ENCODE data around the gene GRID1.
"Not testable (repeated sequence)": the region's sequence is repeated elsewhere in the genome, so short reads cannot be mapped to it uniquely, and the experiment has no call there.

The GRID1 gene

DNA sequence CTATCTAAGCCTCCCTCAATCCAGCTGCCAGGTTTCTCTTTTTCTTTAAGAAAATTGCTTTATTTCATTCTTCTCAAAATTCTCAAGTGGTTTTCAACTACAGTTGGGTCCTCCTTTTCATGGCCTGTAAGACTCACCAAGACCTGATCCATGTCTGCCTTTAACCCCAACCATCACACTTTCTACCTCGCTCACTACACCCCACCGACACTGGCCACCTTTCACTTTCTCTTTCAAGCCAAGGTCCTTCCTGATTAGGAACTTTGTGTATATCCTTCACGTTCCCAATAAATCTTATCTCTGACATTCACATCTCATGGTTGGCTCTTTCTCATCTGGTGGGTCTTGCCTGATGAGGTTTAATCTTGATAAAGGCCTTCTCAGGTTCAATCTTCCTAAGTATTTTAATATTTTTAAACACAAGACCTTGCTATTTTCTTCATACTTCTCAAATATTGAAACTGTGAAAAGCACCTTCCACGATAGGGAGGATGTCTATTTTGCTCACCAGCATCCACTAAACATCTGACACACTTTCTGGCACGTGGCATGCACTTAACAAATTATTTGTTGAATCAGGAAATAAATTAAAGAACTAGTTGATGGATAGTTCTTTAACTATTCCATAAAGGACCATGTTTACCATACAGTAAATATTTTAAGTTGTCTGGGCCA, 624.8 kb downstream of the GRID1 start:
- DNase-seq, result no peak

DNA sequence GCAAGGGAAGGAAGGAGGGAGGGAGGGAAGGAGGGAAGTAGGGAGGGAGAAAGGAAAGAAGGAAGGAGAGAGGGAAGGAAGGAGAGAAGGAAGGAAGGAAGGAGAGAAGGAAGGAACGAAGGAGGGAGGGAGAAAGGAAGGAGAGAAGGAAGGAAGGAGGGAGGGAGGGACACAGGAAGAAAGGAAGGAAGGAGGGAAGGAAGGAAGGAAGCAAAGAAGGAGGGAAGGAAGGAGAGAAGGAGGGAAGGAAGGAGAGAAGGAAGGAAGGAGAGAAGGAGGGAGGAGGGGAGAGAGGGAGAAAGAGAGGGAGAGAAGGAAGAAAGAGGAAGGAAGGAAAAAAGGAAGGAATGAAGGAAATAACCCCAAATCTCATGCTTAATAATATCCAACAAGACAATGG, 630.6 kb downstream of the GRID1 start:
- no peak for DNase-seq

DNA sequence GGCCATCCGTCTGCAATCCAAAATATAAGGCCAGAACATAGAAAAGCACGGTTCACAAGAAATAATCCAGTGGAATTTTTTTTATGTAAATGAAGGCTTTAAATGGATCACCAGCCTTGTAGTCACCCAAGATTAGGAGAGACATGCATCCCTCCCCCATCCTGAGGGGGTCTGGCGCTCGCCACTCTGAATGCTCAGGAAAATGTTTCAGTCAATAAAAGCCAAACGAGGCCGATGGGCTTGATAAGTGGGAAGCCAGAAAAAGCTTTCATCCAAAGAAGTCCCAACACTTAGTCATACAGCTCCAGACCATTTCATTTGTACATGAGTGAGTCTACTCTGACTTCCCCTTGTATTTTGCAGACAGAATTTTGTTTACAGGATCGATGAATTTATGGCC, 631.8 kb downstream of the GRID1 start:
- no peak for DNase-seq

DNA sequence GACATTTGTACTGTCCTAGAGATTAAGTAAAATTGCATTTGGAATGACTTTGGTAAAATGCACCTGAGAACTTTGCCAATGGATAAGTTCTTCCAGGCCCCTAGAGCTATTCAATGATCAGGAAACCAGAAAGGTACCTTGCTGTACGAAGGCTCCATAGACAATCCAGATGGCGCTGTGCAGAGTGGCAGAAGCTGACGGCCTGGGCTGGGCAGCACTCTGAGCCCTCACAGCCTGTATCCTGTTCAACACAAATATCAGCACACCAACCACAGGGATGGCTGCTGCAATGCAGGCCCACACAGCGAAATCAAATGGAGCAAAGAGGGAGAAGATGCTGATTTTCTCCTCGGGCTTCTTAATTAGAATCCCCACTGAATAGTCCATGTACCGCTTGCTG, 642.4 kb downstream of the GRID1 start:
- DNase-seq, result no peak

DNA sequence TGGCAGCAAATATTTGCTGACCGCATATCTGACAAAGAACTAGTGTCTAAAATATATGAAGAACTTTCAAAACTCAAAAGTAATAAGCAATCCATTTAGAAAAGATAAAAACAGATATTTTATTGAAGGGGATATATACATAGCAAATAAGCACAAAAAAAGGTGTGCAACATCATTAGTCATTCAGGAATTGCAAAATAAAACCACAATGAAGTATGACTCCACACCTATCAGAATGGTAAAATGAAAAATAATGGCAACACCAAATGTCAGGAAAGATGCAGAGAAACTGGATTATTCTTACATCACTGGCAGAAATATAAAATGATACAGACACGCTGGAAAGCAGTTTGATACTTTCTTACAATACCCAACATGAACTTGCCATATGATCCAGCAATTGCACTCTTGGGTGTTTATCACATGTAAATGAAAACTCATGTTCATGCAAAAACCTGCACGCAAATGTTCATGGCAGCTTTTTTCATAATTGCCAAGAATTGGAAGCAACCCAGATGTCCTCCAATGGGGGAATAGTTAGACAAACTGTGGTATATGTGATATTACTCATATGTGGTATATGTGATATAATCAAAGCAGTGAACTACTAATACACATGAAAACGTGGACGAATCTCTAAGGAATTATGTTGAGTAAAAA, 645.5 kb downstream of the GRID1 start:
- DNase-seq, result no peak

DNA sequence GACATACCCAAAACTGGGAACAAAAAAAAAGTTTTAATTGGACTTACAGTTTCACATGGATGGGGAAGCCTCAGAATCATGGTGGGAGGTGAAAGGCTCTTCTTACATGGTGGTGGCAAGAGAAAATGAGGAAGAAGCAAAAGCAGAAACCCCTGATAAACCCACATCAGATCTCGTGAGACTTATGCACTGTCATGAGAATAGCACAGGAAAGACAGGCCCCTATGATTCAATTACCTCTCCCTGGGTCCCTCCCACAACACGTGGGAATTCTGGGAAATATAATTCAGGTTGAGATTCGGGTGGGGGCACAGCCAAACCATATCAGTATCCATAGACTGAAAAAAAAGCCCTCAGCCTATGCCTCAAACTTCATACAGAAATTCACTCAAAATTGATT, 647.2 kb downstream of the GRID1 start:
- no peak for DNase-seq

DNA sequence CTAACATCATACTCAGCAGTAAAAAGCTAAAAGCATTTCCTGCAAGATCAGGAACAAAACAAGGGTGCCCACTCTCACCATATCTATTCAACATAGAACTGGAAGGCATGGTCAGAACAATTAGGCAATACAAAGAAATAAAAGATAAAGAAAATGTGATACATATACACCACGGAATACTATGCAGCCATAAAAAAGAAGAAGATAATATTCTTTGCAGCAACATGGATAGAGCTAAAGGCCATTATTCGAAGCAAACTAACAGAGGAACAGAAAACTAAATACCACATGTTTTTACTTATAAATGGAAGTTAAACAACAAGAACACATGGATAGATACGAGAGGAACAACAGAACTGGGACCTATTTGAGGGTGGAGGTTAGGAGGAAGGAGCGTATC, 652.7 kb downstream of the GRID1 start:
- no peak for DNase-seq

DNA sequence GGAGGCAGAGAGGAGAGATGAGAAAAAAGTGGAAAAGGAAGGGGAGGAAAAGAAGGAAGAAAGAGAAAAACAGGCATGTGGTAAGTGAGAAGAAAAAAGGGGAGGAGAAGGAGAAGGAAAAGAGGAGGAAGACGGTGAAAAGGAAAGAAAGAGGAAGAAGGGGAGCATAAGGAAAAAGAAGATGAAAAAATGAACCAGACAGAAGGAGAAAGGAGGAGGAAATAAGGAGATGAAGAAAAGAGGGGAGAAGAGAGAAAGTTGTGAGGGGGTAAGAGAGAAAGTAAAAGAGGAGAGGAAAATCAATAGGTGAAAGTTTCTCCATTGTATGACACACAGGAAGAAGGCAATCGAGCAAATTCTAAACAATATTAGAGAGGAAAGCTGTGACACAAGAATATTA, 663.8 kb downstream of the GRID1 start:
- DNase-seq, result no peak

DNA sequence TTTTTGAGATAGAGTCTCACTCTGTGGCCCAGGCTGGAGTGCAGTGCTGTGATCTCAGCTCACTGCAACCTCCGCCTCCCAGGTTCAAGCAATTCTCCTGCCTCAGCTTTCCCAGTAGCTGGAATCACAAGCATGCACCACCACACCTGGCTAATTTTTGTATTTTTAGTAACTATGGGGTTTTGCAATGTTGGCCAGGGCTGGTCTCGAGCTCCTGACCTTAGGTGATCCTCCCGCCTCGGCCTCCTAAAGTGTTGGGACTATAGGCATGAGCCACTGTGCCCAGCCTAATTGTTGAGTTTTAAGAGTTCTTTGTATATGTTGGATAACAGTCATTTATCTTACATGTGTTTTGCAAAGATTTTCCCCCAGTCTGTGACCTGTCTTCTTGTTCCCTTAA, 667.5 kb downstream of the GRID1 start:
- not testable (repeated sequence) for DNase-seq

DNA sequence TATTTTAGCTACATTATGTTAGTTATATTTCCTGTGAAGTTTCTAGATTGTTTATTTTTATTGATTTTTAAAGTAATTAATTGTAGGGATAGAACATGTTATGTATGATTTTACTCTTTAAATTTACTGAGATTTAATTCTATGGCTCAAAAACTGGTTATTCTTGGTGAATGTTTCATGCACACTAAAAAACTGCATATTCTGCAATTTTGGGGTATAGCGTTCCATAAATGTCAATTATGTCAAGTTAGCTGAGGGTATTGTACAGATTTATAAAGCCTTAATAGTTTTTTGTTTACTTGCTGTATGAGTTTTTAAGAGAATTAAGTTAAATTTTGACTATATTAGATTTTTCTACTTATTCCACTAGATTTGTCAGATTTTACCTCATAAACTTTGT, 669.7 kb downstream of the GRID1 start:
- DNase-seq, result no peak

DNA sequence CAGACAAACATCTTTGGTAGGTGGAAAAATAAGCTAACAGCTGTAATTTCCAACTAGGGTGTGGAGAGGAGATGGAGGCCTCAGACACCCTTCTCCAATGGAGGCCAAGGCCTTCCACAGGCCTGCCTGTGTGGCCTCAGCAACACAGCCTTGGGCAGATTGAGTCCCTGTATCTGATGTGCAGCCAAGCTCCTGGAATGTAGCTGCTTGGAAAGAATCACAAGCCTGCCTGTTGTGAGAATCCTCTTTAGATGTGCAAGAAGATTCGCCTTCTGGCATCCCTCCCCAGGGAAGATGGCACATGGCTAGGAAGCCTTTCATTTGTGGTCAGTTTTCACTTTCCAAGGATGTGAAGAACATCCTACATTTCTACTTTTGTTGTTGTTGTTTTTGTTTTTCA, 684.0 kb downstream of the GRID1 start:
- no peak for DNase-seq

DNA sequence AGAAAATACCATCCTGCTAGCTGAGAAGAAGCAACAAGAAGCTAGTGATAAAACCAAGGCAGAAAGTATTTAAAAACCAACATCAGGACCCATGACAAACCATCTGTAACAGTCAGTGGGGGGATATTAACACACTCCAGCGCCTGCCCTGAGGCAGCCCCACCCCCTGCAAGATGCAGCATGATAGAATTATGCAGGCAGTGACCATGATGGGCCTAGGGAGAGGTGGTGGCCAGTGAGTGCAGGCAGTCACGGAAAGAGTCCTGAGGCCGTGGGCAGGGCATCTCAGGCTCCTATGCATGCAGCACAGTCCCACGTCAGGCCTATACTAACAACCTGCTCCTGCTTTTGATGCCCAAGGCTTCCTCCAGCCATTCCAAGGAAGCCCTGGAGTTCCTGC, 686.9 kb downstream of the GRID1 start:
- no peak for DNase-seq

DNA sequence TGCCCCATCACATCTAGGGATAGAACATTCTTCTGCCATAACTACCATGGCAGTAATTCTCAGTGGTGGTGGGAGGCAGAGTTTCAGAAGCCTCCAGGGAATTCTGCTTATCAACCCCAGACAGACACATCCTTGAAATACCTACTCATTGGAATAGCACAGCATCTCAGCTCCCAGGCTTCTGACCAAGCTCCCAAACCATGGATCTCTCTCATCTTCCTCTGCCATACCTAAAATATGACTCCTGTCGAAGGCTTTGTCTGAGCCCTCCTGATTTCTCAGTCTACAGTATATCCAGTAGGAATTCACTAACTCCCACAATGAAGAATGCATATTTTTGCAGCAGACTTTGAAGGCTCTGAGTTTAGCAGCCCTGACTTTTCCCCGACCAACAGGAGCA, 687.5 kb downstream of the GRID1 start:
- DNase-seq, result no peak

DNA sequence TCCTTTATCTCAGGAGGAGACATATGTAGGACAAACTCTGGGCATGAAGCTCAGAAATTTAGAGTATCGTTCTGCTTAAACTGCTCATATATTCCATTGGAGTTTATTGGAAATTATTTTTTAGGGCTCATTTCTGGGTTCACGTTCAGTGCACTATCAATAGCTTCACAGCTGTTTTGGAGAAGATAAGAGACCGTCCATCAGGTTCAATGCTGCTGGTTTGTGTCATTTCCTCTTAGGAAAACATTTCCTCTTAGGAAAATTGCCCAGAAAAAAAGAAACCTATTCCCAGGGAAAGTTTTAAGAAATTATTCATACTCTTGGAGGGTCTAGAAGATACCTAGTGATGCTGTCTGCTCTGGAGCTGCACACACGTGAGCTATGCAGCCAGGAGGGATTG, 691.7 kb downstream of the GRID1 start:
- DNase-seq, result no peak

DNA sequence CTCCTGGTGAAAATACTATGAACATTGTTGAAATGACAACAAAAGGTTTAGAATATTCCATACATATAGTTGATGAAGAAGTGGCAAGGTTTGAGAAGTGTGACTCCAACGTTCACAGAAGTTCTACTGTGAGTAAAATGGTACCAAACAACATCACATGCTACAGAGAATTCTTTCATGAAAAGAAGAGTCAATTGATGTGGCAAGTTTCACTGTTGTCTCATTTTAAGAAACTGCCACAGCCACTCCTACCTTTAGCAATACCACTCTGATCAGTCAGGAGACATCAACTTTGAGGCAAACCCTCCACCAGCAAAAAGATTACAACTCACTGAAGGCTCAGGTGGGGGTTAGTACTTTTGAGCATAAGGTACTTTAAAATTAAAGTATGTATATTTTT, 693.3 kb downstream of the GRID1 start:
- DNase-seq, result no peak

DNA sequence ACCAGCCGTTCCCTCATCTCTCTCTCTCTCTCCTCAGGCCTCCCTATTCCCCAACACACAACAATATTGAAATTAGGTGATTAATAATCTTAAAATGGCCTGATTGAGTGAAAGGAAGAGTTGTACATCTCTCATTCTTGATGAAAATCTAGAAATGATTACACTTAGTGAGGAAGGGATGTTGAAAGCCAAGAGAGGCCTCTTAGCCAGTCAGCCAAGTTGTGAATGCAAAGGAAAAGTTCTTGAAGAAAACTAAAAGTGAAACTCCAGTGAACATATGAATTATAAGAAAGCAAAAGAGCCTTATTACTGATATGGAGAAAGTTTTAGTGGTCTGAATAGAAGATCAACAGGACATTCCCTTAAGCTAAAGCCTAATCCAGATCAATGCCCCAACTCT, 695.1 kb downstream of the GRID1 start:
- DNase-seq, result no peak

DNA sequence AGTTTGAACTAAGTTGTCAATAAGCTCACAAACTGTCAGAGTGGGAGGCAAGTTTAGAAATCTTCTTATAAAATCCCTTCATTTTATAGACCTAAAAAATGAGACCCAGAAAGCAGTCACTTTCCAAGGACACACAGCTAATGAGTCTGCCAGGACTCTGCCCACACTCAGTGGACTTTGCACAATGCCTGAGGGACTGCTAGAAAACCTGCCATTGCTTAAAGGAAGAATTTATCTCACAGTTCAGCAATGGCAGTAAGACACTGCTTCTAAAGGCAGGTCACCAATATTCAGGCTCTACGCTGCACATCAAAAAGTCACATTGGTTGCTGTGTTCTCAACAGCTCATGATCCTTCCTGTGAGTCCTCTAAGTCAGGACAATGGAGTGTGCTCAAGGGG, 698.1 kb downstream of the GRID1 start:
- no peak for DNase-seq

DNA sequence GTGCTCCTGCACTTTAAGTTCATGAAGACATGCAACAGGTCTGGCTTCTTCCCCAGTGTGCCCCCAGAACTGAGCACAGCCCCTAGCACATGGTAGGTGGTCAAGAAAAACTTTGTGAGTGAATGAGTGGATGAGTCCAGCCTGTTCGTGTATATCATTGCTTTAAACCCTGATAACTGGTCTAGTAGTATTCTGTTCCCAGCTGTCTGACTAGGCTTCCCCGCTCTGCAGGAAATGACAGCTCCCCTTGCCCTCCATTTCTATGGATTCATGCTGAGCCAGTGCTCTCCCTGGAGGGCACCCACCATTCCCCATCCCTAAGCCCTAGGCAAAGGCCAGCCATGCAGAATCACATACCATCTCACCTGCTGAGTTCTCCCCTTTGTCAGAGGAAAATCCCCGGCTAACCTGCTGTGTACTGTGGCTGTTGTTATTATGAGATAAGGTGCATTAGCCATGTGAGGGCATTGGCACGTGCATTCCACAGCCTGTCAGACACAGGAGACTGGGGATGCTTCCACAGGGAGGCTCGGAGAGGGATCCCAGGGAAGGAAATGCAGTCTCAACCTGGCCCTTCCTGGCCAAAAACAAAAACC, 698.9 kb downstream of the GRID1 start:
- DNase-seq, result no peak

DNA sequence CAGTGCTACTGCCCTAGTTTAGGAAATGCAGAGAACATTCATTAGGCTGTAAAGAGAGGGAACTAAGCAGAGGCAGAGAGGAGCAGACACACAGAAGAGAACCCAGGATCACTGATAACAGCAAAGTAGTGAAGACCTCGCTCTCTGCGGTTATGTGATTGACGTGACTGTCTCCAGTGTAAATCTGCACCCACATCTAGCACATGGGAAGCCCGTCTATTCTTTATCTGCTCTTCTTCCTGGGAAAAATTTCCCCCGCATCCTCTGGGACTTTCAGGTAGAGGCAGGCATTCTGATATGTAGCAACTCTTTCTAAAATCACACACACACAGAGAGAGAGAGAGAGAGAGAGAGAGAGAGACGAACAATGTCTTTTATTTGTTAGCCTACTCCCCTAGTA, 699.6 kb downstream of the GRID1 start:
- no peak for DNase-seq

DNA sequence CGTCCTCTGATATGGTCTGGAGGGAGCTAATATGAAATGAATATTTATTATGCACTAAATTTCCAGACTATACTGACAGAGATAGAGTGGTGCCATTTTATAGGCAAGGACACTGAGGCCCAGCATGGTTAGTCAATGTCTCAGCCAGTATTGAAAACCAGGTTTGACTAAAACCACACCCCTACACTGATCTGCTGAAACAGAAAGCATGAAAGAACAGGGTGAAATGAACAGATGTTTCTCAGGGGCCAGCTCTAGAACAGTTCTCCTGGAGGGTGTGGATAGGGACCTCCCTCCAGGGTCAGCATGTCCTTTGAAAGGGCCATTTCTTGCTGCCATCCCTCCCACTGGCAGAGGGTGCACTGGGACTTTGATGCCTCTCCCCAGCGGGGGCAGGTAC, 700.5 kb downstream of the GRID1 start:
- DNase-seq, result no peak

DNA sequence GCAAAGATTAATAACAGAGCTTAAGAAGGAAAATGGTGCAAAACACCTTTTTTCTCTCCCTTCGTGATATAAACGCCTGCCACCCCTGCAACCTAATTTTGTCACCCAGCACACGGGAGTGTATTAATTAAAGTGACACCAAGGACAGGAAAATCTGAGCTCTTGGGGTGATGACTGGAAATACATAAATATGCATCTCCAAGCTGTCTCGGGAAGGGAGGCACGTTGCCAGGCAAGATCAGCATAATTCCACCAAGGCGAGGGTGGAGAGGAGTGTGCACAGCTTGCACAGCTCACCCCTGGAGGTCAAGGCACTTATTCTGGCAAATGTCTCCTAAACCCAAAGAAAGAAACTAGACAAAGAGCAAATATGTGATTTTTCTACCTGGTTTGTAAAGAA, 700.9 kb downstream of the GRID1 start:
- DNase-seq, result no peak

DNA sequence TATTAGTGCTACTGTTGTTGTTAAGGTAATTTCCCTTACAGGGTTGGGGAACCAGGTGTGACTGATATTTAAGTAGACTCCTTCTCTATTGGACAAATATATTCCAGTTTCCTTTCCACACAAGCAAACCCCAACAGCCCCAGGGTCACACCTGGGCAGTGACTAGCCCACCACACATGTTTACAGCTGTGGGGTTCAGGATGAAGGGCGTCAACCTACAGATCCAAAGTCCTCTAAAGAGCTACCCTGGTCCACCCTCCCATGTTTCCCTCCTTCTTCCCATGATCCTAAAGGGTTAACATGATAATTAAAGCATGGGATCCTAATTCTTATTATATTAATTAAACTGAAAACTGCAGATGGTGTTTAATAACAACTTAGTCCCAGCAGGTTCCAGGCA, 701.5 kb downstream of the GRID1 start:
- DNase-seq, result no peak

DNA sequence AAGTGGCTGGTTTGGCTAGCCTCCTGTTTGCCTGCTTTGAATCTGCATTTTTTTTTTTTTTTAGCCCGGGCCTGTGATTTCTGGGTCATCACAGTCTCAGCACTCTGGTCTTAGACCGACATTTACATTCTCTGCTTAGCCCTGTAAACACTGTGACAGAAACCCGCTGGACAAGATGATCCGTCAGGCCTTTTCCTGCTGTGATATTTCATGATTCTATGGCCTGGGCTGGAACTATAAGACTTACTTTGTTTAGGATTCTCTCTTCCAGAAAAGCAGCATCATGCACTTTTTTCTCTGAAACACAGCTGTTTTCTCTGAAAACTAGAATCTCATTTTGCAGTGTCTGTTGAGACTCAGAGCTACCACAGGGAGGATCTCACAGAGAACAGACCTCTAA, 705.5 kb downstream of the GRID1 start:
- no peak for DNase-seq

DNA sequence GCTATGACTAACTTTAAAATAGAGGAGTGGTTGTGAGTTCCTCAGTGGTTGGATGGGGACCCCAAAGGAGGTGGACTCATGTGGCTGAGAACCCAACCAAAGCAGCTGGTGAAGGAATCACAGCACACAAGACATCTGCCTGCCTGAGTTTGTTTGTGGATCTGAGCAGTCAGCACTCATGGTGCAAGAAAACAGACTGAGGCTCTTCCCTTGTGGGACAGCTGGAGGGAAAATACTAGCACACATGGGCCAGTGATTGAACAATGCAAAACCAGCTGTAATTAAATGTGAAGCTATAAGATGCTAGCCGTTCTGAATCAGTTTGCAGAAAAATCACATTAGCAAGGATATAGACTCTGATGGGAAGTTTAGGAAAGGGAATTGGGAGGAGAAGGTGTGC, 707.3 kb downstream of the GRID1 start:
- no peak for DNase-seq

DNA sequence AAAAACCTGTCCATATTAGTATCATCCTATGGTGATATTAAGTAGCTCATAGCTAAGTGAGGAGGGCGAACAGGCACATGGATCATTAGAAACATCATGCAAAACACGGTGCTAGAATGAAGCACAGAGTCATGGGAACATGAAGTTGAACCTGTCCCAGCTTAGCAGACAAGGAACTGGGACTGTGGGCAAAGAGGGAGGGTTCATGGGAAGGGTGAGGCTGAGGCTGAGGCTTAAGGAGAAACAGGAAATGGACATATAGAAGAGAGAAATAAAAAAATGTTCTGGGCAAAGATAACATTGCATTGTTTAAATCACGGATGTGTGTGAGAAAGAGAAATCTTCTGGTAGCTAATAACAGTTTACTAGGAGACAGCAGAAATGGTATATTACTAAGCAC, 708.1 kb downstream of the GRID1 start:
- no peak for DNase-seq

Measured in DMS53 (cell line).